ENCODE data around the gene OR52E5.

Gene OR52E5

GRCh38 chr11:5892908-5893307 lies at the start of gene OR52E5:
Gene OR52E5, plus strand, starts transcription at chr11:5893208. Its CDS starts 7,569 bp downstream, at chr11:5900777.
- no peak for DNase-seq

GRCh38 chr11:5846701-5847100 lies 46.3 kb upstream of the OR52E5 start:
- DNase-seq, result no peak

- no peak for DNase-seq
Observed at GRCh38 chr11:5847711-5848110, 45.3 kb upstream of the OR52E5 start.

GRCh38 chr11:5851002-5851401 lies 42.0 kb upstream of the OR52E5 start:
- no peak for DNase-seq

DNA sequence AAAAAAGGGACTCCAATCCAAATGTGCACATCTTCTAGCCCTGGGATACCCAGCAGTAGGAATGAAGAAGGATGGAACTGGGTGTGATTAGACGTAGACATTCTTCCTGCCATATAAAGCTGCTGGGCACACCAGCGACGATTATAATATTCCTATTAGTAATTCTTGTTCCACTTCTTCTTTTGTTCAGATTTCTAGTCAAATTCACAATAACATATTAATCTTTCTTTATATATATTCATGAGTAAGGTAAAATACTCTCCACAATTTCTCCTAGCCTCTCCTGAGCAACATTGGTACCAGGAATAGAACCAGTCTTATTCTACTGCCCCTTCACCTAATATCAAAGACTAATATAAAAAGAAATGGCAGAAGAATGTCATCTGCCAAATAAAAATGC lies 35.4 kb upstream of the OR52E5 start, which contains the start of gene OR52E8:
Gene OR52E8 (minus strand): TSS at position 101 of the 400 bp plus-strand sequence. CDS start 0 bp downstream, at position 101.
- no peak for DNase-seq

DNA sequence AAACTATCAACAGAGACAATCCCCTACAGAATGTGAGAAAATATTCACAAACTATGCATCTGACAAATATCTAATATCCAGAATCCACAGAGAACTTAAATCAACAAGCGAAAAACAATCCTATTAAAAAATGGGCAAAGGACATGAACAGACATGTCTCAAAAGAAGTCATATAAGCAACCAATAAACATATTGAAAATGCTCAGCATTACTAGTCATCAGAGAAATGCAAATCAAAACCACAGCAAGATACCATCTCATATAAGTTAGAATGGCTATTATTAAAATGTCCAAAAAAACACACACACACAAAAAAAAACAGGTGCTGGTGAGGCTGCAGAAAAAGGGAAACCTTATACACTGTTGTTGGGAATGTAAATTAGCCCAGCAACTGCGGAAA lies 27.2 kb upstream of the OR52E5 start:
- DNase-seq, result no peak

GRCh38 chr11:5878564-5878963 lies 14.4 kb upstream of the OR52E5 start:
- no peak for DNase-seq

- no peak for DNase-seq
Observed at GRCh38 chr11:5880329-5880728, 12.7 kb upstream of the OR52E5 start, which contains the start of gene OR52E4. Gene OR52E4, plus strand, starts transcription at chr11:5880629. Its CDS starts 3,664 bp downstream, at chr11:5884293.

GRCh38 chr11:5881756-5882155 lies 11.3 kb upstream of the OR52E5 start:
- DNase-seq, result no peak

- no peak for DNase-seq
Observed at GRCh38 chr11:5887172-5887571, 5.8 kb upstream of the OR52E5 start.

- DNase-seq, result no peak
Observed at GRCh38 chr11:5887661-5888060, 5.3 kb upstream of the OR52E5 start.

DNA sequence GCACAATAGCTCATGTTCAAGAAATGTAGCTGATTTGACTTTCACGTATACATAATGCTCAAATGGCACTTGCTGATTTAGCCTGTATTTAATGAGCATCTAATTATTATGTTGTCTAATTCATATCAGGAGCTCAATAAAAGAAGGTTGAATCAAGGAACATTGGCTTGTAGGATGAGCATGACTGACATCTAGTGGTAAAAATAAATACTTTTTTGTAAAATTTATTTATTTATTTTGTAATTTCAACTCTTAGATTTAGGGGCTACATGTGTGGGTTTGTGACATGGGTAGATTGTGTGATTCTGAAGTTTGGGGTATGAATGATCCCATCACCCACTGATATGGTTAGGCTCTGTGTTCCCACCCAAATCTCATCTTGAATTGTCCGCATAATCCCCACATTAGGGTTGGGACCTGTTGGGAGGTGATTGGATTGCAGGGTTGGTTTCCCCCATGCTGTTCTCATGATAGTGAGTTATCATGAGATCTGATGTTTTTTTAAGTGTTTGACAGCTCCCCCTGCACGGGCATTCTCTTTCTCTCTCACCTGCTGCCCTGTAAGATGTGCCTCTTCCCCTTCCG lies 1.7 kb upstream of the OR52E5 start:
- DNase-seq, result no peak

DNA sequence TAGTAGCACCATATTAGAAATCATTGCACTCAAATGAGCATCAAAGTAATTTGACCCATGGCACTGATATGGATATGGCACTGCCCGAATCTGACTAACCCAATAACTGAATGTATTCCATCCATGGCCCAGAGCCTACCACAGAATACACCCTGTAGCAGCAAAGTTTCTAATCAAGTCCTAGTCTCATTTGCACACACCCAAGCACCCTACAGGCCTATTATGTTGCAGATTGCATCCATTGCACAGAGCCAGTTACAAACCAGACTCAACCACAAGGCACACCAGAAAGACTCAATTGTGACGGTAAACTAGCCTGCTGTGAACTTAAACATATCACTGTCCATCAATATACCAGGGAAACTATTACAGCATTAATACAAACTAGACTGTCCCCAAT lies 6.5 kb downstream of the OR52E5 start:
- no peak for DNase-seq

DNA sequence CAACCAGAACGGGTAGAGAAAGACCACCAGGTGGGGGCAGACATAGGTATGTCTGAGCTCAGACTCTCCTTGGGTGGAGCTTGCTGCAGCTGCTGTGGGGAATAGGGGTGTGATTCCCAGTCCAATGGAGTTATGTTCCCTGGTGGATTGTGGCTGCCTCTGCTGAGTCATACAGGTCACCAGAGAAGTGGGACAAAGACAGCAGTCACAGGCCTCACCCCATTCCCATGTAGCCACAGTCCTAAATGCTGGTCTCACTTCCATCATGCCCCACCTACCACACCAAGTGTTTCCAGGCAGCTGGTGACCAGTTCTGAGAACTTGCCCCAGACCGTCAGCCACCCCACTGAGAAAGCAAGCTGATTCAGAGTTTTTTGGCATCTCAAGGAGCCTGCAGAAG lies 17.5 kb downstream of the OR52E5 start:
- no peak for DNase-seq

DNA sequence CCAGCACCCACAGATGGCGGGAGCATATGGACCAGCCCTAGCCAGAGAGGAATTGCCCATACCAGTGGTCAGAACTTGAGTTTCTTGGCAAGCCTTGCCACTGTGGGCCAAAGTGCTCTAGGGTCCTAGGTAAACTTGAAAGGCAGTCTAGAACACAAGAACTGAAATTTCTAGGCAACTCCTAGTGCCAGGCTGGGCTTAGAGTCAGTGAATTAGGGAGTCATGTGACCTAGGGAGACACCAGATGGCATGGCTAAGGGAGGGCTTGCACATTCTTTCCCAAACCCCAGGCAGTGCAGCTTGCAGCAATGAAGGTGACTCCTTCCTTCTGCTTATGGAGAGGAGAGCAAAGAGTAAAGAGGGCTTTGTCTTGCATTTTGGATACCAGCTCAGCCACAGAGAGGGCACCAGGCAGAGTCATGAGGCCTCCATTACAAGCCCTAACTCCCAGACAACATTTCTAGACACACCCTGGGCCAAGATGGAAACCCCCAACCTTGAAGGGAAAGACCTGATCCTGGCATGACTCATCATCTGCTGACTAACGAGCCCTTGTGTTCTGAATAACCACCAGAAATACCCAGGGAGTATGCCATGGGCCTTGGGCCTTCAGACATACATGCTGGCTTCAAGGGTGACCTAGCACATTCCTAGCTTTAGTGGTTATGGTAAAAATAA lies 29.9 kb downstream of the OR52E5 start:
- DNase-seq, result no peak

GRCh38 chr11:5923427-5923776 lies 30.4 kb downstream of the OR52E5 start:
- no peak for DNase-seq

GRCh38 chr11:5923794-5924193 lies 30.8 kb downstream of the OR52E5 start:
- DNase-seq, result no peak

DNA sequence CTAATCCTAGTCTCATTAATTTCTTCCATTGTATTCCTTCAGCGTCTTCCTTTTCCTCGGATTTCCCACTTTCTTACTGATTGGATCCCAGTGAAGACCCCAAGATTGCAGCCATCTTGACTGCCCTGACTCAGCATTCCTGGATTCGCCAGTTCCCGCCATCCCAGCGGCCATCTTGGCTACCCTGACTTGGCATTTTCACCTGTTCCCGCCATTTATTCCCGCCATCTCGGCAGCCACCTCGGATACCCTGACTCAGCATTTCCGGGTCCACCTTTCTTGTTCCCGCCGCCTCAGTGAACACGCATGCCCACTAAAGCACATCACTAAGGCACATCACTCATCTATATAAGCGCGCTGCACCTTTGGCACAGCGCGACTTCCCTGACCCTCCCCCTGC lies 35.3 kb downstream of the OR52E5 start:
- no peak for DNase-seq

GRCh38 chr11:5928811-5929210 lies 35.8 kb downstream of the OR52E5 start:
- DNase-seq, result no peak

DNA sequence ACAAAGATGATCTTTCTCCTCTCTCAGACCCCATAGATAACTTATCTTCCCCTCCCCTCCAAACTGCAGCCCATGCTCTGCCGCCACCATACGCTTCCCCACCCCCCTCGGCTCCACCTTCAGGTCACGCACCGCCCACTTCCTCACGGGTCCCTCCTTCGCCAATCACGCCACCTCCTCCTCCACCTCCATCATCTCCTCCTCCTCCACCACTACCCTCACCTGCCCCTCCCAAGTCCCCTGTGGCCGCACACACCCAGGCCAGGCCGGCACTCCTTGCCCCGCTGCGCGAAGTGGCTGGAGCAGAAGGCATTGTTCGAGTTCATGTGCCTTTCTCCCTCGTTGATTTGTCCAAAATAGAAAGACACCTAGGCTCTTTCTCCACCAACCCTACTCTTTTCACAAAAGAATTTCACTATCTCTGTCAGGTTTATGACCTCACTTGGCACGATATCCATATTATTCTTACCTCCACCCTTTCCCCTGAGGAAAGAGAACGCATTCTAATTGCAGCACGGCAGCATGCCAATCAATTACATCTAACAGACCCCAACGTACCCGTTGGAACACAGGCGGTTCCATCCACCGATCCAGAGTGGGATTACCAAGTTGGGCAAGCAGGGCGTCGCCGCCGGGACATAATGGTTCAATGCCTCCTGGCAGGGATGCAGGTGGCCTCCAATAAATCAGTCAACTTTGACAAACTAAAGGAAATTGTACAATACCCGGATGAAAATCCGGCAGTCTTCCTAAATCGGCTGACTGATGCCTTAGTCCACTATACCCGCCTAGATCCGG lies 36.8 kb downstream of the OR52E5 start:
- no peak for DNase-seq

GRCh38 chr11:5930614-5931013 lies 37.6 kb downstream of the OR52E5 start:
- DNase-seq, result no peak

DNA sequence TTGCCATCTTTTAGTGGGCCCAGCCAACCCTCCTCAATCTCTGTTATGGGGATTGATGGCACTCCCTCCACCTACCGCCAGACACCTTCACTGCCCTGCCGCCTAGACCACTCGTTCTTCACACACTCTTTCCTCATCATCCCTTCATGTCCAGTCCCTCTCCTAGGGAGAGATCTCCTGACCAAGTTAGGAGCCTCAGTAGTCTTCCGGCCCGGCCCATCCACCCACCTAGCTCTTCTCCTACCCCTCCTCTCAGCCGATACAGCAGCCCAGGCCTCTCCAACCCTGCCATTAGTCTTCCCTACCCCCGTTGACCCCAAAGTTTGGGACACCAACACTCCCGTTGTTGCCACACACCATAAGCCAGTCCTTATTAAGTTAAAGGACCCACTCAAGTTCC lies 38.1 kb downstream of the OR52E5 start:
- DNase-seq, result no peak

DNA sequence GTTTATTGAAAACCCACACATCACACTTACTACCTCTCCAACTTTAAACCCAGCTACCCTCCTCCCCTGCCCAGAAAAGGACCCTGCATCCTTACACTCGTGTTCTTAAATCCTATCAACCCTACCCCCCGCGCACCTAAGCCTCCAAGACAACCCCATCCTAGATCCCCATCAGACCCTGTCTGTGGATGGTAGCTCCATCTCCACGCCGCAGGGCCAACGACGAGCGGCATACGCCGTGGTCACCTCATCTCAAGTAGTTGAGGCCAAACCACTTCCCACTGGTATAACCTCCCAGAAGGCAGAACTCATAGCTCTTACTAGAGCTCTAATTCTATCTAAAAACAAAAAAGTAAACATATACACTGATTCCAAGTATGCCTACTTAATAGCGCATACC lies 39.7 kb downstream of the OR52E5 start:
- no peak for DNase-seq

DNA sequence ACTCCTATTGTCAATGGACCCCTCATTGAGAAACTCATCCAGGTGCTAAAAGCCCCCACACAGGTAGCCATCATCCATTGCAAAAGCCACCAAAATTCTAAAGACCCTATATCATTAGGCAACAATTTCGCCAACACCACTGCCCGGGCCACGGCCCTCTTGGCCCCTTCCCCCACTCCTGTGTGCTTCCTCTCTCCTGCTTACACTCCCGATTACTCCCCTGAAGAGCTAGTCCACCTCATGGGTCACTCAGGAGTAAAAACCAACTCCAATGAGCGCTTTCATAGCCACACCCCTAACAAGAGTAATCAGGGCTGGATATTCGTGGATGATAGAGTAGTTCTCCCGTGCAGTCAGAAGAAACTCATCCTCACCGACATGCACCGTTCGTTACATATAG lies 40.1 kb downstream of the OR52E5 start:
- no peak for DNase-seq
